ENCODE data around the gene ARHGEF39.

DNA sequence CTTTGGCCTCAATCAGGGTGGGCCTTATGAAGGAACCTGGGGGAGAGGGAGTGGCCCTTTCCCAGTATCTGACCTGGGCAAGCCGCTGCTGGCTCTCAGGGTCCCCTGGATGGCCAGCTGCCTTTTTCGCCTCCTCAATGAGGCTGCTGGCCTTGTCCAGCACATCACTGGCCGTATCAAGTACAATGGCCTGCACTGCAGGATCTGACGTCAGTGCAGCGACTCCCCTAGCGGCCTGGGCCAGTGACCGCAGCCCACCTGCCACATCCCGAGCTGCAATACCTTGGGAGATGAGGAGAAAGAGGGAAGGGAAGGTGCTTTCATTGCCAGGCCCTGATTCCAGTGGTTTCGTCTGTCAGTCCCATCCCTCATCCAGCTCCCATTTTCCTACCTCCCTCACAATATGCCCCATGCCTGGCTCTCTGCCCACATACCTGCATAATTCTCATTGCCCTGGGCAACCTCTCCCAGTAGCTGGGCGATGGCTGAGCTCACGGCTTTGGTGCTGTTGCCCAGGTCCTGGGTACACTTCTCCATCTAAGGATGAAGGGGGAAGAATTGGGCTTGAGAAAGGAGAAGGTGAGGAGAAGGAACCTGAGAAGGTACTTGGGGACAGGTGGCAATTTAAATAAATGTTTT, 47.9 kb upstream of the ARHGEF39 start:
- TF ChIP-seq POLR2AphosphoS5 (IDR thresholded peaks at IDR 0.05; ENCODE audit: borderline replicate concordance, low read depth, low read length), result no peak
- TF ChIP-seq EZH2 (IDR thresholded peaks at IDR 0.05), result no peak
- TF ChIP-seq FOXP2 (optimal IDR thresholded peaks at IDR 0.05; ENCODE audit: control extremely low read depth, extremely low read length, insufficient read depth), result no peak

Data from SK-N-MC (cell line).